Prostate gland (tissue), 2 donors: ENCODE measurements around the gene KCNQ5. TPM values are rescaled to one million over a fixed set of nuclear protein-coding genes. Genes with fewer than 3 reads are reported as not detected.

Source experiments
- DNase-seq: peaks from one replicate; pipeline ENCODE4 v3.0.0-alpha.2; 2019; ENCODE audit warnings: low spot score
- H3K27ac ChIP-seq, 2 donors: fragments of 200-600 bp; sonication (generic); 2 replicates each; pipeline ENCODE4 v1.5.1; 2017 to 2019
- H3K27me3 ChIP-seq: fragments of 200-600 bp; sonication (generic); replicated peaks from 2 replicates; pipeline ENCODE4 v1.5.1; 2019; ENCODE audit not compliant: insufficient read depth
- H3K36me3 ChIP-seq, 2 donors: fragments of 200-600 bp; sonication (generic); 1 replicate in 1 of 2; 2 replicates in 1 of 2; pipeline versions ENCODE4 v1.5.1 to v1.8.1; 2017 to 2019
- H3K4me1 ChIP-seq: fragments of 200-600 bp; sonication (generic); replicated peaks from 2 replicates; pipeline ENCODE4 v1.5.1; 2019
- H3K4me3 ChIP-seq, 2 donors: fragments of 200-600 bp; sonication (generic); 2 replicates each; pipeline ENCODE4 v1.5.1; 2017 to 2019
- H3K9me3 ChIP-seq: fragments of 200-600 bp; sonication (generic); 2 replicates; pipeline ENCODE4 v1.5.1; 2017
- POLR2A ChIP-seq: fragments of 450-650 bp; IDR thresholded peaks from one replicate; pipeline ENCODE4 v1.6.1; 2016; ENCODE audit warnings: antibody characterized with exemption, mild to moderate bottlenecking
- POLR2AphosphoS5 ChIP-seq: sonication (generic); formaldehyde crosslinking; IDR thresholded peaks from one replicate; pipeline ENCODE4 v1.6.1; 2017; ENCODE audit warnings: antibody characterized with exemption
- WGBS: methylation state at CpG from one replicate; pipeline ENCODE4 v1.1.5; 2018; 5-methylcytosine and 5-hydroxymethylcytosine counted together
- intact Hi-C: fragments of 100-400 bp; cut with DNase I; formaldehyde crosslinking; loops from one replicate; pipeline ENCODE4 v1.14.2; 2022
- total RNA-seq, 2 donors: library from RNA; depleted of rRNA; stranded (reverse); fragments of >200 nt; gene quantifications; one replicate each; pipeline ENCODE4 v1.1.0, GENCODE V29; 2016
- TF ChIP-seq, protein P1 (sequence below), 4 experiments: fragments of 200-600 bp in 2 of 4; fragments of 450-650 bp in 2 of 4; sonication (generic) in 2 of 4; IDR thresholded peaks; 1 replicate in 3 of 4; 2 replicates in 1 of 4; pipeline ENCODE4 v1.5.1; 2016 to 2019; ENCODE audit warnings: antibody characterized with exemption in 4 of 4, mild to moderate bottlenecking in 2 of 4, moderate library complexity in 2 of 4

Gene KCNQ5
- total RNA-seq, 2 donors from 2014 or later: 3.6 to 4.1 TPM

DNA sequence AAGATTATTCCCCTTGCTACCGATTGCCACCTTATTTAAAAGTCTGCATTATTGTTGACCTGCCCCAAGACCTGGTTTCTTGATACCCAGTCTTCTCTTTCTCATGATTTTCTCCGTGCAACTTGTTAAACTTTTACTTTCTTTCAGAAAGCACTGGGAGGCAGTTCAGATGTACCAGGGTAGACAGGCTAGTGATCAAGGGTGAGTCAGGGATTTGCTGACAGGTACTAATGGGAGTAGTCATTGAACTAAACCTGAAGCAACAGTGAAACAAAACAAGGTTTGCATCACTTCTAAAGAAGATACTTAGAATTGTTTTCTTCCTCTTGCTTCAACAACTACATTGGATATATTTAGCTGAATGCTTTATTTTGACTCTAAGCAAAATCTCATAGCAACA, 124.4 kb downstream of the KCNQ5 start:
- Histone ChIP-seq H3K27ac (no peak overlapping the region), H3K9me3 (no peaks in the 10 kb centered on the region), H3K27me3 (no peaks in the 10 kb centered on the region), H3K36me3 (no peaks in the 10 kb centered on the region), H3K4me1 (no peaks in the 10 kb centered on the region), H3K4me3 (no peak overlapping the region)
- intact Hi-C loops: no loop called here
- 60% methylated on average over 2 of the region's 2 CpGs for WGBS
- TF ChIP-seq POLR2AphosphoS5 (no peak), POLR2A (no peak)
- TF ChIP-seq, protein P1, sequence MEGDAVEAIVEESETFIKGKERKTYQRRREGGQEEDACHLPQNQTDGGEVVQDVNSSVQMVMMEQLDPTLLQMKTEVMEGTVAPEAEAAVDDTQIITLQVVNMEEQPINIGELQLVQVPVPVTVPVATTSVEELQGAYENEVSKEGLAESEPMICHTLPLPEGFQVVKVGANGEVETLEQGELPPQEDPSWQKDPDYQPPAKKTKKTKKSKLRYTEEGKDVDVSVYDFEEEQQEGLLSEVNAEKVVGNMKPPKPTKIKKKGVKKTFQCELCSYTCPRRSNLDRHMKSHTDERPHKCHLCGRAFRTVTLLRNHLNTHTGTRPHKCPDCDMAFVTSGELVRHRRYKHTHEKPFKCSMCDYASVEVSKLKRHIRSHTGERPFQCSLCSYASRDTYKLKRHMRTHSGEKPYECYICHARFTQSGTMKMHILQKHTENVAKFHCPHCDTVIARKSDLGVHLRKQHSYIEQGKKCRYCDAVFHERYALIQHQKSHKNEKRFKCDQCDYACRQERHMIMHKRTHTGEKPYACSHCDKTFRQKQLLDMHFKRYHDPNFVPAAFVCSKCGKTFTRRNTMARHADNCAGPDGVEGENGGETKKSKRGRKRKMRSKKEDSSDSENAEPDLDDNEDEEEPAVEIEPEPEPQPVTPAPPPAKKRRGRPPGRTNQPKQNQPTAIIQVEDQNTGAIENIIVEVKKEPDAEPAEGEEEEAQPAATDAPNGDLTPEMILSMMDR (IDR thresholded peaks at IDR 0.05): no peak
- DNase-seq: no peak

DNA sequence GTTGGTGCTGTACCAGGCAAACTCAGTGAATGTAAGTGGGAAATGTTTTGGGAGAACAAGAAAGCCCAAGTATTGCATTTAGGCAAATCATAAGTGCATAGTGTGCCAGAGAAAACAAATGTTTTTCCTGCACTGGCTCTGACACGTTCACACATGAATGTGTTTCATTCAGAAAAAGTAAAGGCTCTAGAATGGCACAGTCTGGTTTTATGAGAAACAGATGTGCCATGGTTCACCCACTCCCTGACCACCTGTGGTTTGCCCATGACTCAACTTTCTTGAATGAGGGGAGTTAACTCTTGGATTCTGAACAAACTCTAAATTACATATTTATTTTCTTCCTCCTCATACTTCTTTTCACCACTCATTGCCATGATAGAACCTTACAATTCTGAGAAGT, 126.9 kb downstream of the KCNQ5 start:
- WGBS: 12% methylated on average over 1 of the region's 1 CpG
- H3K4me3 ChIP-seq: no peak overlapping the region
- TF ChIP-seq POLR2A: no peak
- TF ChIP-seq, protein P1 (IDR thresholded peaks at IDR 0.05): no peak
- peak; percentile 54 for TF ChIP-seq POLR2AphosphoS5
- intact Hi-C loops: no loop called here
- H3K4me1 ChIP-seq: no peaks in the 10 kb centered on the region
- no peak overlapping the region for H3K27ac ChIP-seq
- no peaks in the 10 kb centered on the region for H3K36me3 ChIP-seq
- H3K27me3 ChIP-seq: no peaks in the 10 kb centered on the region
- H3K9me3 ChIP-seq: no peaks in the 10 kb centered on the region
- DNase-seq: peak; percentile 27

DNA sequence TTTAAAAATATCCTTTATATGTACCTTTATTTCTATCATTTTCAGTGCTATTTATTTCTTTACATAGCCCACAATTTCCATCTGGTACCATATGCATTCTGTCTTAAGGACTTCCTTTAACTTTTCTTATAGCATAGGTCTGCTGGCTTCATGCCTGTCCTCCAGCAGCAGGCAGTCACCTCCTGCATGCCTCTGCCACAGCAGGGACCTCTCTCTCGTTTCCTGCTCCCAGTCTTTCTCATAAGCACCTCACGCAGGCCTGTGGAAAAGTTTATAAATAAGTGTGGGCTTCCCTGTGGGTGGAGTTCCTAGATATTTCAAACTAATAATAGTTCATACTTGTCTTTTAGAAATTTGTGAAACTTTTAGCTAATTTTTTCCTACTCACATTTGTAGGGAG, 133.9 kb downstream of the KCNQ5 start:
- 95% methylated on average over 2 of the region's 2 CpGs for WGBS
- Histone ChIP-seq H3K27ac (no peak overlapping the region), H3K4me3 (no peak overlapping the region), H3K27me3 (no peaks in the 10 kb centered on the region), H3K36me3 (no peaks in the 10 kb centered on the region), H3K4me1 (no peaks in the 10 kb centered on the region), H3K9me3 (no peaks in the 10 kb centered on the region)
- TF ChIP-seq, protein P1 (IDR thresholded peaks at IDR 0.05): no peak
- no peak for TF ChIP-seq POLR2A
- TF ChIP-seq POLR2AphosphoS5: no peak
- no peak for DNase-seq
- intact Hi-C loops: no loop called here

DNA sequence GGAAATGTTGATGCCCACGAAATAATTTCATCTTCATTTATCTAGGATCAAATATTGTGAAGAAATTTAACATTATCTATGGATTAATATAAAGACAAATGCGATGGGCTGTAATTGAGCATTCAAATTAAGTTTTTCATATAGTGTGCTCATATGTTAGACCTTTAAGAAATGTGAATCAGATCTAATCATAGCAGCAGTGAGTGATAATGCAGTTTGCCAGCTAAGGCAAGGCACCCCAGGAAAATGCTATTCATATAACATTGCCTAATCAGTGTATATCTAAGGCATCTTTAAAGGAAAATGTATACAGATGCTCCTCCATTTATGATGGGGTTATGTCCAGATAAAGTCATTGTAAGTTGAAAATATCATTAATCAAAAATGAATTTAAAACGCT, 135.2 kb downstream of the KCNQ5 start:
- Histone ChIP-seq H3K9me3 (no peaks in the 10 kb centered on the region), H3K27me3 (no peaks in the 10 kb centered on the region), H3K27ac (no peak overlapping the region), H3K36me3 (no peaks in the 10 kb centered on the region), H3K4me1 (no peaks in the 10 kb centered on the region), H3K4me3 (no peak overlapping the region)
- 92% methylated on average over 3 of the region's 3 CpGs for WGBS
- no peak for TF ChIP-seq POLR2AphosphoS5
- no peak for TF ChIP-seq POLR2A
- TF ChIP-seq, protein P1 (IDR thresholded peaks at IDR 0.05): no peak
- intact Hi-C loops: no loop called here
- DNase-seq: no peak

DNA sequence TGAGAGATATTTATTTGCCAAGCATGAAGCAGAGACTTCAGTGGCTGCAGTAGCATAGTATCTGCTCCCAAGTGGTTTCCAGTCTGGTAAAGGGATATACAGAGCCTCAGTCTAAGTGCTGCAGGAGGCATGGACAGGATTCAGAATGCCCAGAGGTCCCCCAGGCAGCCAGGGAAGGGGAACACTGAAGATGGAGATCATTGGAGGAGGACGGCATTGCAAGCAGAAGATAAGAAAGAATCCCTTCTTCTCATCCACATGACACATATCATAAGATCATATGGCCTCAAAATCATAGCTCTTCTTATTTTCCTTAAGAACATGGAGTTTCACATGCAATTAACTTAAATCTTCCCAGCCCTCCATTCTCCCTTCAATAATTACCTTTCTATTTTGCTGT, 136.1 kb downstream of the KCNQ5 start:
- no peaks in the 10 kb centered on the region for H3K9me3 ChIP-seq
- no peaks in the 10 kb centered on the region for H3K4me1 ChIP-seq
- 94% methylated on average over 1 of the region's 1 CpG for WGBS
- H3K27ac ChIP-seq: no peak overlapping the region
- no peak overlapping the region for H3K4me3 ChIP-seq
- intact Hi-C loops: no loop called here
- DNase-seq: no peak
- no peaks in the 10 kb centered on the region for H3K36me3 ChIP-seq
- H3K27me3 ChIP-seq: no peaks in the 10 kb centered on the region
- TF ChIP-seq, protein P1 (IDR thresholded peaks at IDR 0.05): no peak
- TF ChIP-seq POLR2AphosphoS5 (no peak), POLR2A (no peak)
